ENCODE results near the gene SPIB. TPM values are rescaled to one million over a fixed set of nuclear protein-coding genes. Genes with fewer than 3 reads are reported as not detected.

Gene SPIB
- total and polyA plus RNA-seq, 10 donors = 22.1 to 90.5 (median 41.3) TPM

GRCh38 chr19:50478901-50479715, 60.4 kb downstream of the SPIB start:
- Histone ChIP-seq H3K4me3 (no peak overlapping the region), H3K27ac (no peak overlapping the region), H3K9me3 (no peaks in the 10 kb centered on the region), H3K36me3 (peaks cover 3 to 64% (median 60%) of the 10 kb centered on the region in 6 donors), H3K4me1 (peaks cover 13 to 40% (median 26%) of the 10 kb centered on the region in 6 donors), H3K27me3 (replicated peaks in 1 of 7) (no peaks in the 10 kb centered on the region)
- intact Hi-C loops (cut with DNase I; ENCODE audit: low total_unique reads) = no loop called here
- peak; percentile 58 for DNase-seq
- TF ChIP-seq CTCF (IDR thresholded peaks at IDR 0.05 in 8 of 11, conservative IDR thresholded peaks at IDR 0.05 in 3 of 11) = peak in 4 of 11 experiments; percentile 17 to 46 (median 34)
- peak in 1 of 3 donors; percentile 8 for TF ChIP-seq POLR2AphosphoS5 (IDR thresholded peaks at IDR 0.05)
- no peak for TF ChIP-seq POLR2A (IDR thresholded peaks at IDR 0.05)
- WGBS, 5 donors = 86 to 93% (median 90%) methylated on average over 12 to 19 of the region's 19 CpGs

DNA sequence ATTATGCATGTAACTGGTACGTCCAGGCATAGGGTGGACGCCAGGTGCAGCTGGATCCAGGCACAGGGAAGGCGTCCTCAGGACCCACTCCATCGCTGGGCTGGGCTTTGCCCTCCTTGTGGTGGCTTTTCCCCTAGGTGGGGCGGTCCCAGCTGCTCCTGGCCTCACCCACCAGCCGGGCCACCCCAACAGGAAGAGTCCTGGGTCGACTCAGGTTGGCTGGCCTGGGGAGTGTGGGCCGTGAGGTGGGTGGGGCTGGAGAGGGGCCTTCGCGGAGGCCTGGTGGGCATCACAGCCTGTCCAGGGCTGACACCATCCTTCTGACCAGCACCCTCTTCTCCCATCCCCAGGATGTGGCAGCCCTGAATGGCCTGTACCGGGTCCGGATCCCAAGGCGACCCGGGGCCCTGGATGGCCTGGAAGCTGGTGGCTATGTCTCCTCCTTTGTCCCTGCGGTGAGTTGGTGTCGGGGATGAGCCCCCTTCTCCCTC, 61.1 kb downstream of the SPIB start:
- Histone ChIP-seq H3K4me1 (peaks cover 13 to 40% (median 26%) of the 10 kb centered on the region in 6 donors), H3K4me3 (no peak overlapping the region), H3K27me3 (replicated peaks in 1 of 7) (no peaks in the 10 kb centered on the region), H3K36me3 (peaks cover 3 to 71% (median 61%) of the 10 kb centered on the region in 6 donors), H3K27ac (no peak overlapping the region), H3K9me3 (no peaks in the 10 kb centered on the region)
- intact Hi-C loops (cut with DNase I; ENCODE audit: low total_unique reads) = no loop called here
- WGBS, 5 donors = 93 to 96% (median 94%) methylated on average over 9 to 16 of the region's 16 CpGs
- TF ChIP-seq POLR2A (IDR thresholded peaks at IDR 0.05) (no peak), POLR2AphosphoS5 (IDR thresholded peaks at IDR 0.05) (peak in 1 of 3 donors; percentile 10)
- peak; percentile 45 for DNase-seq

- intact Hi-C loops (cut with DNase I; ENCODE audit: low total_unique reads) = no loop called here
- Histone ChIP-seq H3K27me3 (replicated peaks in 1 of 7) (no peaks in the 10 kb centered on the region), H3K27ac (no peak overlapping the region), H3K4me3 (no peak overlapping the region), H3K4me1 (peaks cover 13 to 40% (median 26%) of the 10 kb centered on the region in 6 donors), H3K36me3 (peaks cover 3 to 78% (median 61%) of the 10 kb centered on the region in 6 donors), H3K9me3 (no peaks in the 10 kb centered on the region)
- 92 to 98% (median 93%) methylated on average over 28 to 37 of the region's 37 CpGs for WGBS, 5 donors
- TF ChIP-seq CTCF (IDR thresholded peaks at IDR 0.05 in 8 of 11, conservative IDR thresholded peaks at IDR 0.05 in 3 of 11) (no peak), POLR2AphosphoS5 (IDR thresholded peaks at IDR 0.05) (no peak), POLR2A (IDR thresholded peaks at IDR 0.05) (no peak)
- peak; percentile 62 for DNase-seq
Observed at GRCh38 chr19:50480281-50481111, 61.8 kb downstream of the SPIB start.

Other genes starting within 250 kb of the SPIB start
- gene MYH14, start 215.3 kb upstream of the SPIB start, total RNA-seq = 1 to 10 TPM in 2 of 7 donors, under 1 TPM in 4, not detected in 1; 0.11 to 1.5 (median 0.30) TPM
- gene MYH14, start 215.3 kb upstream of the SPIB start, polyA plus RNA-seq = under 1 TPM; 0.04 to 0.45 (median 0.08) TPM
- gene KCNC3, start 89.6 kb upstream of the SPIB start, total RNA-seq = 10 to 100 TPM in 2 of 7 donors, 1 to 10 TPM in 5; 2.6 to 20.8 (median 7.1) TPM
- 1 to 10 TPM in 1 of 3 donors, under 1 TPM in 2; 0.72 to 2.6 (median 0.74) TPM for gene KCNC3, start 89.6 kb upstream of the SPIB start, polyA plus RNA-seq
- gene NAPSA, start 53.3 kb upstream of the SPIB start, total RNA-seq = 1 to 10 TPM; 1.5 to 3.4 (median 2.3) TPM
- gene NAPSA, start 53.3 kb upstream of the SPIB start, polyA plus RNA-seq = 1 to 10 TPM; 4.5 to 6.4 (median 5.0) TPM
- 10 to 100 TPM; 59.9 to 96.0 (median 84.8) TPM for gene NR1H2, start 42.5 kb upstream of the SPIB start, total RNA-seq
- 10 to 100 TPM; 53.1 to 75.5 (median 55.8) TPM for gene NR1H2, start 42.5 kb upstream of the SPIB start, polyA plus RNA-seq
- 10 to 100 TPM; 26.5 to 39.9 (median 28.2) TPM for gene POLD1, start 34.6 kb upstream of the SPIB start, total RNA-seq
- gene POLD1, start 34.6 kb upstream of the SPIB start, polyA plus RNA-seq = 10 to 100 TPM; 50.9 to 66.6 (median 66.5) TPM
- gene MYBPC2, start 14.0 kb downstream of the SPIB start, total RNA-seq = 1 to 10 TPM in 1 of 7 donors, under 1 TPM in 4, not detected in 2; 0.28 to 1.5 (median 0.40) TPM
- gene MYBPC2, start 14.0 kb downstream of the SPIB start, polyA plus RNA-seq = 1 to 10 TPM in 1 of 3 donors, under 1 TPM in 2; 0.33 to 1.7 (median 0.45) TPM
- 10 to 100 TPM; 53.0 to 72.6 (median 62.5) TPM for gene EMC10, start 57.6 kb downstream of the SPIB start, total RNA-seq
- 10 to 100 TPM; 31.0 to 61.1 (median 50.5) TPM for gene EMC10, start 57.6 kb downstream of the SPIB start, polyA plus RNA-seq
- gene GARIN5A, start 57.9 kb downstream of the SPIB start, total RNA-seq = under 1 TPM in 1 of 7 donors, not detected in 6; 0.61 TPM
- gene GARIN5A, start 57.9 kb downstream of the SPIB start, polyA plus RNA-seq = 1 to 10 TPM in 1 of 3 donors, under 1 TPM in 2; 0.42 to 1.4 (median 0.48) TPM
- 10 to 100 TPM; 21.4 to 32.1 (median 29.0) TPM for gene JOSD2, start 92.3 kb downstream of the SPIB start, total RNA-seq
- gene JOSD2, start 92.3 kb downstream of the SPIB start, polyA plus RNA-seq = 10 to 100 TPM; 39.2 to 54.3 (median 42.4) TPM
- not detected for gene ASPDH, start 95.0 kb downstream of the SPIB start, total RNA-seq
- not detected for gene ASPDH, start 95.0 kb downstream of the SPIB start, polyA plus RNA-seq
- 1 to 10 TPM in 4 of 7 donors, under 1 TPM in 3; 0.20 to 2.3 (median 1.0) TPM for gene LRRC4B, start 149.5 kb downstream of the SPIB start, total RNA-seq
- gene LRRC4B, start 149.5 kb downstream of the SPIB start, polyA plus RNA-seq = 1 to 10 TPM in 1 of 3 donors, under 1 TPM in 2; 0.30 to 1.0 (median 0.90) TPM
- under 1 TPM in 3 of 7 donors, not detected in 4; 0.28 to 0.51 (median 0.32) TPM for gene SYT3, start 220.9 kb downstream of the SPIB start, total RNA-seq
- gene SYT3, start 220.9 kb downstream of the SPIB start, polyA plus RNA-seq = under 1 TPM; 0.02 to 0.20 (median 0.06) TPM
- not detected for gene C19orf81, start 230.5 kb downstream of the SPIB start, total RNA-seq
- not detected for gene C19orf81, start 230.5 kb downstream of the SPIB start, polyA plus RNA-seq